H1 (cell line): Measurements from ENCODE around the gene NUAK1. TPM values are rescaled to one million over a fixed set of nuclear protein-coding genes. Genes with fewer than 3 reads are reported as not detected.
A peak's percentile ranks its signal among the peaks of the same experiment; 100 is the strongest.

Experiments used
- CTCF ChIA-PET: fragments of 300-600 bp; sonication (Branson Sonifier 250); formaldehyde crosslinking; loops from one replicate; lab custom pipeline; 2021; ENCODE audit not compliant: partially characterized antibody; lab: Charles Lee
- POLR2A ChIA-PET: fragments of 300-600 bp; sonication (Branson Sonifier 250); formaldehyde crosslinking; loops from one replicate; lab custom pipeline; 2021; ENCODE audit warnings: inconsistent platforms; ENCODE audit not compliant: partially characterized antibody; lab: Charles Lee
- DNase-seq, 2 experiments: peaks; one replicate each; pipeline versions ENCODE4 v3.0.0 to v3.0.0-alpha.2; 2010 to 2022; ENCODE audit warnings: low spot score in 2 of 2, low read depth in 1 of 2, mixed read lengths in 1 of 2
- FAIRE-seq: peaks from 2 replicates; lab custom pipeline; 2011; peaks lifted over from hg19 to GRCh38; lab: Jason Lieb, UNC
- H2AFZ ChIP-seq: 2 replicates; pipeline ENCODE4 v1.8.1; 2012; ENCODE audit warnings: low read length, inconsistent platforms
- H2AK5ac ChIP-seq: 2 replicates; pipeline ENCODE4 v1.6.1; 2013; ENCODE audit warnings: low read depth, low read length
- H2BK120ac ChIP-seq: replicated peaks from 2 replicates; pipeline ENCODE3; 2013; ENCODE audit warnings: low read depth, low read length, inconsistent platforms
- H2BK12ac ChIP-seq: 2 replicates; pipeline ENCODE4 v1.6.1; 2013; ENCODE audit warnings: low read depth, low read length
- H2BK15ac ChIP-seq: 2 replicates; pipeline ENCODE4 v1.6.1; 2013; ENCODE audit warnings: low read length
- H2BK20ac ChIP-seq: 2 replicates; pipeline ENCODE4 v1.6.1; 2013; ENCODE audit warnings: low read length
- H2BK5ac ChIP-seq: 2 replicates; pipeline ENCODE4 v1.6.1; 2013; ENCODE audit warnings: low read depth, low read length
- H3K14ac ChIP-seq: 2 replicates; pipeline ENCODE4 v1.6.1; 2013; ENCODE audit warnings: inconsistent platforms; ENCODE audit not compliant: insufficient read length
- H3K18ac ChIP-seq: 2 replicates; pipeline ENCODE4 v1.6.1; 2013; ENCODE audit warnings: low read length; ENCODE audit errors: extremely low read depth
- H3K23ac ChIP-seq: 2 replicates; pipeline ENCODE4 v1.6.1; 2013; ENCODE audit warnings: inconsistent platforms; ENCODE audit not compliant: insufficient read length
- H3K23me2 ChIP-seq: 2 replicates; pipeline ENCODE4 v1.6.1; 2013; ENCODE audit warnings: low read depth, low read length
- H3K27ac ChIP-seq: 2 replicates; pipeline ENCODE4 v1.6.1; 2011; ENCODE audit warnings: low read depth, low read length, inconsistent platforms
- H3K27me3 ChIP-seq, 4 experiments: replicated peaks in 1 of 4; 1 replicate in 1 of 4; 2 replicates in 3 of 4; pipeline versions ENCODE4 v1.6.1 to v1.8.1; 2011 to 2013; ENCODE audit warnings: low read length in 3 of 4, mild to moderate bottlenecking in 3 of 4, inconsistent platforms in 2 of 4, mixed read lengths in 2 of 4, moderate library complexity in 1 of 4; ENCODE audit not compliant: control insufficient read depth in 3 of 4, insufficient read depth in 3 of 4; ENCODE audit errors: extremely low read depth in 1 of 4
- H3K36me3 ChIP-seq, 4 experiments: 2 replicates each; pipeline versions ENCODE4 v1.6.1 to v1.8.1; 2011 to 2013; ENCODE audit warnings: mild to moderate bottlenecking in 4 of 4, low read length in 3 of 4, moderate library complexity in 2 of 4, control low read depth in 1 of 4, inconsistent platforms in 1 of 4; ENCODE audit not compliant: insufficient read depth in 4 of 4, control insufficient read depth in 2 of 4
- H3K4ac ChIP-seq: replicated peaks from 2 replicates; pipeline ENCODE3; 2013; ENCODE audit warnings: low read length, low read depth, mixed read lengths, inconsistent platforms; ENCODE audit not compliant: insufficient read length
- H3K4me1 ChIP-seq, 4 experiments: replicated peaks in 1 of 4; 1 replicate in 1 of 4; 2 replicates in 3 of 4; pipeline versions ENCODE4 v1.6.1 to v1.8.1; 2011 to 2013; ENCODE audit warnings: low read length in 3 of 4, inconsistent platforms in 2 of 4, mixed read lengths in 1 of 4; ENCODE audit not compliant: insufficient read depth in 4 of 4, control insufficient read depth in 3 of 4
- H3K4me2 ChIP-seq, 2 experiments: 2 replicates each; pipeline versions ENCODE4 v1.6.1 to v1.8.1; 2011 to 2013; ENCODE audit warnings: low read depth in 2 of 2, low read length in 2 of 2, control low read depth in 1 of 2, inconsistent platforms in 1 of 2, mild to moderate bottlenecking in 1 of 2; ENCODE audit not compliant: insufficient read depth in 1 of 2
- H3K4me3 ChIP-seq, 4 experiments: fragments of 200-600, 300-600 bp in 1 of 4; sonication (generic), shearing (Covaris generic), sonication (Bioruptor Twin) in 1 of 4; 2 replicates each; pipeline versions ENCODE4 v1.5.1 to v1.8.1; 2011 to 2016; ENCODE audit warnings: low read length in 4 of 4, low read depth in 3 of 4, control low read depth in 2 of 4, inconsistent platforms in 2 of 4, mild to moderate bottlenecking in 2 of 4, mixed read lengths in 1 of 4, moderate library complexity in 1 of 4; ENCODE audit not compliant: insufficient read depth in 2 of 4; ENCODE audit errors: extremely low read depth in 1 of 4
- H3K56ac ChIP-seq: replicated peaks from 2 replicates; pipeline ENCODE3; 2013; ENCODE audit warnings: low read depth, mild to moderate bottlenecking, mixed read lengths, low read length, inconsistent platforms; ENCODE audit not compliant: insufficient read length
- H3K79me1 ChIP-seq: 2 replicates; pipeline ENCODE4 v1.6.1; 2013; ENCODE audit warnings: low read depth, low read length, control low read depth
- H3K79me2 ChIP-seq, 2 experiments: 2 replicates each; pipeline versions ENCODE4 v1.6.1 to v1.8.1; 2012 to 2013; ENCODE audit warnings: low read length in 2 of 2, mild to moderate bottlenecking in 2 of 2, inconsistent platforms in 1 of 2; ENCODE audit not compliant: insufficient read depth in 2 of 2, control insufficient read depth in 1 of 2
- H3K9ac ChIP-seq, 4 experiments: replicated peaks in 1 of 4; 1 replicate in 1 of 4; 2 replicates in 3 of 4; pipeline versions ENCODE4 v1.6.1 to v1.8.1; 2011 to 2013; ENCODE audit warnings: low read depth in 3 of 4, low read length in 3 of 4, control low read depth in 2 of 4, mild to moderate bottlenecking in 2 of 4, moderate library complexity in 2 of 4, inconsistent platforms in 1 of 4; ENCODE audit errors: extremely low read depth in 1 of 4
- H3K9me3 ChIP-seq, 2 experiments: 2 replicates each; pipeline versions ENCODE4 v1.6.1 to v1.8.1; 2012 to 2013; ENCODE audit warnings: mild to moderate bottlenecking in 2 of 2, moderate library complexity in 2 of 2, control low read depth in 1 of 2, inconsistent platforms in 1 of 2, low read depth in 1 of 2, low read length in 1 of 2, mixed read lengths in 1 of 2; ENCODE audit not compliant: insufficient read depth in 2 of 2
- H4K20me1 ChIP-seq, 2 experiments: replicated peaks in 1 of 2; 2 replicates each; pipeline versions ENCODE3 to v1.8.1; 2011 to 2013; ENCODE audit warnings: inconsistent platforms in 2 of 2, low read length in 2 of 2, mild to moderate bottlenecking in 1 of 2; ENCODE audit not compliant: insufficient read depth in 2 of 2, control insufficient read depth in 1 of 2
- H4K5ac ChIP-seq: 2 replicates; pipeline ENCODE4 v1.6.1; 2013; ENCODE audit warnings: low read length, low read depth, mixed read lengths, inconsistent platforms; ENCODE audit not compliant: insufficient read length
- H4K8ac ChIP-seq: 2 replicates; pipeline ENCODE4 v1.8.0; 2013; ENCODE audit warnings: mild to moderate bottlenecking, moderate library complexity, low read length, inconsistent platforms; ENCODE audit not compliant: insufficient read depth; ENCODE audit errors: extremely low read depth
- H4K91ac ChIP-seq: replicated peaks from 2 replicates; pipeline ENCODE3; 2013; ENCODE audit warnings: low read length, mixed read lengths, inconsistent platforms; ENCODE audit not compliant: insufficient read length
- CTCF ChIP-seq, 3 experiments: IDR thresholded peaks; 1 replicate in 2 of 3; 2 replicates in 1 of 3; pipeline versions ENCODE4 v1.5.1 to v1.6.1; 2011; ENCODE audit warnings: low read length in 3 of 3, mild to moderate bottlenecking in 3 of 3, inconsistent platforms in 2 of 3, low read depth in 1 of 3, moderate library complexity in 1 of 3; ENCODE audit not compliant: insufficient read depth in 1 of 3; ENCODE audit errors: control extremely low read depth in 1 of 3
- KDM1A ChIP-seq: fragments of 200-600, 300-600 bp; sonication (generic); IDR thresholded peaks from 2 replicates; pipeline ENCODE4 v1.7.1; 2016; ENCODE audit warnings: mild to moderate bottlenecking, low read length, borderline replicate concordance
- SIN3A ChIP-seq, 2 experiments: IDR thresholded peaks in 1 of 2; conservative IDR thresholded peaks in 1 of 2; 2 replicates each; pipeline ENCODE4 v1.6.1; 2011 to 2012; ENCODE audit warnings: low read length in 2 of 2, improper control_type of control experiment in 1 of 2, low read depth in 1 of 2, mild to moderate bottlenecking in 1 of 2
- SRF ChIP-seq: IDR thresholded peaks from 2 replicates; pipeline ENCODE4 v1.6.1; 2011; ENCODE audit warnings: mild to moderate bottlenecking, low read depth, low read length, moderate library complexity
- WGBS, 2 experiments: shearing (Covaris generic) in 1 of 2; methylation state at CpG; one replicate each; pipeline versions ENCODE4 v1.1.6 to v1.1.7; 2013 to 2015; ENCODE audit warnings: low lambda C conversion rate in 2 of 2, mixed read lengths in 2 of 2, inconsistent platforms in 1 of 2, low coverage in 1 of 2, missing lambda C conversion rate in 1 of 2; ENCODE audit not compliant: insufficient replicate concordance in 2 of 2, insufficient coverage in 1 of 2, insufficient read length in 1 of 2; ENCODE audit errors: extremely low coverage in 1 of 2, missing lambda C conversion rate in 1 of 2; 5-methylcytosine and 5-hydroxymethylcytosine counted together
- polyA plus RNA-seq, 7 experiments: library from polyadenylated mRNA; depleted of rRNA in 3 of 7; stranded (reverse) in 5 of 7; unstranded in 2 of 7; fragments of >200 nt in 5 of 7; fragments of 200-250 nt in 2 of 7; gene quantifications; 1 replicate in 5 of 7; 2 replicates in 1 of 7; 4 replicates in 1 of 7; pipeline versions ENCODE4 v1.2.1 to v1.2.3, GENCODE V29; 2011 to 2013; ENCODE audit warnings: missing spikeins in 2 of 7, mixed read lengths in 2 of 7
- total RNA-seq: library from RNA; stranded (reverse); fragmentation: NEBNext Ultra II Directional; extraction: Animal tissue kit (Norgen Biotek cat#: 25700); gene quantifications from 2 replicates; pipeline ENCODE4 v1.2.1, GENCODE V29; 2021

The NUAK1 gene
- total and polyA plus RNA-seq, 2 of the 8 experiments (the other 6 are each of a cell fraction or from before 2014, with no cell fraction given) = 6.7 to 18.2 TPM

GRCh38 chr12:106137530-106138356, 1.0 kb downstream of the NUAK1 start:
- H3K4me3 ChIP-seq = peak overlapping the region; percentile 76 to 80 (median 78)

More at GRCh38 chr12:106137530-106138356, 1.0 kb downstream of the NUAK1 start:
- no peak overlapping the region for H3K27ac ChIP-seq
- peak overlapping the region; percentile 48; the same call in 1 of the 2 replicates for H3K18ac ChIP-seq
- no peak overlapping the region for H3K23ac ChIP-seq
- H2BK120ac ChIP-seq = no peak overlapping the region
- H3K79me1 ChIP-seq = peaks cover 7% of the 10 kb centered on the region; the same call in 1 of the 2 replicates
- no peak overlapping the region for H2AFZ ChIP-seq
- H4K20me1 ChIP-seq = no peaks in the 10 kb centered on the region
- CTCF ChIA-PET = interaction anchor here (0.6 to 6.5 kb wide), 16 partner anchors 9 to 717 kb away, joined by 3 to 79 read pairs (median 5); no protein-coding TSS in a partner anchor
- no peak overlapping the region for H3K14ac ChIP-seq
- POLR2A ChIA-PET = interaction anchor here (0.5 to 3.1 kb wide), 7 partner anchors 9 to 432 kb away, joined by 3 to 27 read pairs (median 4); no protein-coding TSS in a partner anchor
- no peaks in the 10 kb centered on the region for H3K36me3 ChIP-seq
- H3K4me2 ChIP-seq = peak overlapping the region; percentile 87 to 88
- H3K56ac ChIP-seq = no peak overlapping the region
- H3K23me2 ChIP-seq = peaks cover 16% of the 10 kb centered on the region
- H3K79me2 ChIP-seq = peaks cover 0 to 71% of the 10 kb centered on the region in 2 experiments; a peak in 2 of 4 replicates
- peak overlapping the region; percentile 53; the same call in 1 of the 2 replicates for H4K8ac ChIP-seq
- 7% methylated on average over 20 of the region's 20 CpGs; no CpG with 5 or more reads in 1 of the 2 experiments for WGBS, 2 experiments
- H2BK15ac ChIP-seq = no peak overlapping the region
- H3K4ac ChIP-seq = no peak overlapping the region
- H2BK12ac ChIP-seq = no peak overlapping the region
- no peak overlapping the region for H2AK5ac ChIP-seq
- TF ChIP-seq SIN3A (conservative IDR thresholded peaks at IDR 0.05 in 1 of 2, IDR thresholded peaks at IDR 0.05 in 1 of 2; ENCODE audit: low read depth in 1 of 2, low read length in 2 of 2) = 0 out of 4 replicates have a peak, but pooled peaks of 1 of the 2 experiments have one; percentile 13
- no peak for TF ChIP-seq CTCF (IDR thresholded peaks at IDR 0.05; ENCODE audit: control extremely low read depth in 1 of 3, insufficient read depth in 1 of 3, low read depth in 1 of 3, low read length in 3 of 3)
- no peak for TF ChIP-seq SRF
- TF ChIP-seq KDM1A = peak; percentile 21; the same call in 1 of the 2 replicates
- TF ChIP-seq, all 59 proteins: peak for 2
- DNase-seq = no peak
- H3K27me3 ChIP-seq = peaks cover 0 to 7% (median 0%) of the 10 kb centered on the region in 4 experiments; a peak in 1 of 7 replicates
- no peak overlapping the region for H2BK5ac ChIP-seq
- peak overlapping the region in 3 of 4 experiments; percentile 58 to 81 (median 81); a peak in 5 of 7 replicates for H3K9ac ChIP-seq
- H2BK20ac ChIP-seq = no peak overlapping the region
- peaks cover 23 to 49% (median 35%) of the 10 kb centered on the region in 4 experiments for H3K4me1 ChIP-seq
- H4K5ac ChIP-seq = no peak overlapping the region
- no peaks in the 10 kb centered on the region for H3K9me3 ChIP-seq
- no peak overlapping the region for H4K91ac ChIP-seq
- no peak for FAIRE-seq
